Testis (tissue), 3 donors: Measurements from ENCODE around the gene TRIM52. TPM values are rescaled to one million over a fixed set of nuclear protein-coding genes. Genes with fewer than 3 reads are reported as not detected.
A peak's percentile ranks its signal among the peaks of the same experiment; 100 is the strongest.

Source experiments
- DNase-seq: peaks from one replicate; pipeline ENCODE4 v3.0.0-alpha.2; 2019
- H3K27ac ChIP-seq, 2 donors: fragments of 200-600 bp; sonication (generic); one replicate each; pipeline ENCODE4 v1.5.1; 2019
- H3K27me3 ChIP-seq: fragments of 200-600 bp; sonication (generic); one replicate; pipeline ENCODE4 v1.5.1; 2019
- H3K36me3 ChIP-seq: fragments of 200-600 bp; sonication (generic); one replicate; pipeline ENCODE4 v1.5.1; 2017; ENCODE audit warnings: low read depth; ENCODE audit errors: missing control alignments
- H3K4me1 ChIP-seq: fragments of 200-600 bp; sonication (generic); one replicate; pipeline ENCODE4 v1.5.1; 2019
- H3K4me3 ChIP-seq, 2 donors: fragments of 200-600 bp; sonication (generic); one replicate each; pipeline ENCODE4 v1.5.1; 2017 to 2019
- H3K9me3 ChIP-seq: fragments of 200-600 bp; sonication (generic); one replicate; pipeline ENCODE4 v1.5.1; 2017
- CTCF ChIP-seq, 3 experiments: fragments of 450-650 bp in 2 of 3; fragments of 200-600 bp in 1 of 3; sonication (generic) in 1 of 3; IDR thresholded peaks; one replicate each; pipeline ENCODE4 v1.5.1; 2016 to 2019; ENCODE audit warnings: antibody characterized with exemption in 3 of 3, mild to moderate bottlenecking in 2 of 3, moderate library complexity in 1 of 3
- POLR2A ChIP-seq: fragments of 450-650 bp; IDR thresholded peaks from one replicate; pipeline ENCODE4 v1.6.1; 2017; ENCODE audit warnings: antibody characterized with exemption, mild to moderate bottlenecking, moderate library complexity
- WGBS, 2 donors: methylation state at CpG; one replicate each; pipeline ENCODE4 v1.1.5; 2018; 5-methylcytosine and 5-hydroxymethylcytosine counted together
- intact Hi-C: fragments of 100-400 bp; cut with DNase I; formaldehyde crosslinking; loops from one replicate; pipeline ENCODE4 v1.15.1; 2023; ENCODE audit warnings: low total_unique reads
- polyA plus RNA-seq: library from polyadenylated mRNA; stranded (reverse); fragments of 350-450 nt; fragmentation: Illumina TruSeq; extraction: RNeasy Lipid Tissue Mini Kit (QIAGEN cat#74804); gene quantifications from one replicate; pipeline ENCODE4 v1.2.3, GENCODE V29; 2014; ENCODE audit warnings: low read depth, low replicate concordance; ENCODE audit not compliant: insufficient read depth
- total RNA-seq, 2 donors: library from RNA; depleted of rRNA; stranded (reverse); fragments of >200 nt; gene quantifications; one replicate each; pipeline ENCODE4 v1.2.3, GENCODE V29; 2016

Gene TRIM52
- total and polyA plus RNA-seq, 3 donors from 2014 or later = 19.3 to 32.8 (median 28.4) TPM

GRCh38 chr5:181222630-181223057 lies 38.3 kb downstream of the TRIM52 start:
- intact Hi-C loops = no loop called here
- Histone ChIP-seq H3K36me3 (no peaks in the 10 kb centered on the region), H3K4me1 (no peaks in the 10 kb centered on the region), H3K27ac (peak overlapping the region; percentile 90 to 96), H3K9me3 (no peaks in the 10 kb centered on the region), H3K4me3 (peak overlapping the region; percentile 89 to 96), H3K27me3 (no peaks in the 10 kb centered on the region)
- TF ChIP-seq CTCF (IDR thresholded peaks at IDR 0.05) (peak in 2 of 3 experiments; percentile 3 to 8), POLR2A (no peak)
- 0% methylated on average over 17 to 18 of the region's 18 CpGs for WGBS, 2 donors
- DNase-seq = no peak

GRCh38 chr5:181221792-181222629 lies 38.9 kb downstream of the TRIM52 start:
- no peak for TF ChIP-seq POLR2A
- TF ChIP-seq CTCF (IDR thresholded peaks at IDR 0.05) = no peak
- DNase-seq = peak; percentile 97
- Histone ChIP-seq H3K27ac (peak overlapping the region; percentile 90 to 96), H3K4me3 (peak overlapping the region; percentile 89 to 96), H3K36me3 (no peaks in the 10 kb centered on the region), H3K4me1 (no peaks in the 10 kb centered on the region), H3K27me3 (no peaks in the 10 kb centered on the region), H3K9me3 (no peaks in the 10 kb centered on the region)
- 5% methylated on average over 27 to 50 of the region's 50 CpGs for WGBS, 2 donors
- intact Hi-C loops = no loop called here

GRCh38 chr5:181221105-181221791 lies 39.7 kb downstream of the TRIM52 start:
- WGBS, 2 donors = 49 to 51% methylated on average over 27 of the region's 27 CpGs
- Histone ChIP-seq H3K36me3 (no peaks in the 10 kb centered on the region), H3K9me3 (no peaks in the 10 kb centered on the region), H3K4me1 (no peaks in the 10 kb centered on the region), H3K27me3 (no peaks in the 10 kb centered on the region), H3K27ac (no peak overlapping the region), H3K4me3 (peak overlapping the region; percentile 89 to 96)
- intact Hi-C loops = no loop called here
- TF ChIP-seq POLR2A (no peak), CTCF (IDR thresholded peaks at IDR 0.05) (no peak)
- DNase-seq = no peak

GRCh38 chr5:181220178-181220515 lies 40.8 kb downstream of the TRIM52 start:
- Histone ChIP-seq H3K36me3 (no peaks in the 10 kb centered on the region), H3K4me1 (no peaks in the 10 kb centered on the region), H3K27me3 (no peaks in the 10 kb centered on the region), H3K9me3 (no peaks in the 10 kb centered on the region), H3K4me3 (no peak overlapping the region), H3K27ac (no peak overlapping the region)
- intact Hi-C loops = no loop called here
- 59 to 65% methylated on average over 10 of the region's 10 CpGs for WGBS, 2 donors
- TF ChIP-seq POLR2A (no peak), CTCF (IDR thresholded peaks at IDR 0.05) (no peak)
- DNase-seq = no peak
